Retina (tissue), 1 donor: ENCODE data around the gene PI4K2A.
"Not testable (repeated sequence)": the region's sequence is repeated elsewhere in the genome, so short reads cannot be mapped to it uniquely, and the experiment has no call there.

ENCODE experiments used
- DNase-seq: peaks from one replicate; pipeline ENCODE4 v3.0.0-alpha.2; 2016

PI4K2A gene

GRCh38 chr10:97675222-97675621, 34.8 kb downstream of the PI4K2A start:
- no peak for DNase-seq

DNA sequence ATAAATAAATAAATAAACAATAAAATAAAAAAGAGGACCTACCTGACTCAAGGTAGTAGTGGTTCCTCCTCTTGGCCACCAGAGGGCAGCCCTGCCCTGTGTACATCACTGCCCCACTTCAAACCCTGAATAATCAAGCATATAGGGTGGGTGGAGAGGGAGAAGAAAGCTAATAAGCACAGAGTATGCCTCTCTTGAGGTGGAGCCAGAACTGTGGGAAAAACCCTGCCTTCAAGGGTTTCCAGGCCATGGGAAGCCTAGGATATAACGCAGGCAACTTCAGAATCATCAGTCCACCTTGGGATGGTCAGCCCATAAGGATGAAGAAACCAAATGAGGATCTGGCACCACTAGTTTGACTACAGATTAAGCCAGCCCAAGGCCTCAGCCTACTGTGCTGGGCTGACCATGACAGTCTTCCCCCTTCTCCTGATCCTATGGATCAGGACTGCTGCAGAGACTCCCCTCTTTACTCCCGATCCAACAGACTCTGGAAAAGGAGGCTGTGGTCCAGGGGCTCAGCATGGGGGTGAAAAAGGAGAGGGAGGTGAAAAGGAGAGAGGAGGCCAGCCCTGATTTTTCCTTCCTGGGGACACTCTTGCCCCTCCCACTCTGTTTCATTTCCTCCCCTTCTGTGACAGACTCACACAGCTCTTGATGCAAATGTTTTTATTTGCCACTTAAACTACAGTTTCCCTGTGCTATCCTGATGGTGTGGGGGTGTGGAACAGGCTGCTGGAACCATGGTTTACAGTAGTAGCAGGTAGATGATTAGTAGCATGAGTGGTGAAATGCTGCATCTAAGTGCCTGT, 36.5 kb downstream of the PI4K2A start:
- peak; percentile 47 for DNase-seq

DNA sequence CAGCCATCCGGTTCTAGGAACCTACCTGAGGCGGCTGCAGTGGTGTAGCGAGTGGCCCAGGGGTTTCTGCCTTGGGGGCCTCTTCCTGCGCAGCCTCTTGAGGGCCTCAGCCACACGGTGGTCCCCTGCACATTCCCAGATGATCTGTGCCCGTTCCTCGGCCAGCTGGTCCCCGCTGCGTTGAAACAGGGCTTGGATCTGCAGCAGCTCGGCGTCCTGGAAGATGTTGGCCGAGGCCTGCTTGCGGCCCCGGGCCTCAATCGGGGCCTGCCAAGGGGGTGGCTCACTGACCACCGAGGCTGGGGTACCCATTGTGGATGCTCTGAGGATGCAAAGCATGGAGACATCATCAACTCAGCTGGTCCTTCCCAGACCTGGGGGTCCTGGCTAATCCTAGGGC, 39.1 kb downstream of the PI4K2A start:
- no peak for DNase-seq

DNA sequence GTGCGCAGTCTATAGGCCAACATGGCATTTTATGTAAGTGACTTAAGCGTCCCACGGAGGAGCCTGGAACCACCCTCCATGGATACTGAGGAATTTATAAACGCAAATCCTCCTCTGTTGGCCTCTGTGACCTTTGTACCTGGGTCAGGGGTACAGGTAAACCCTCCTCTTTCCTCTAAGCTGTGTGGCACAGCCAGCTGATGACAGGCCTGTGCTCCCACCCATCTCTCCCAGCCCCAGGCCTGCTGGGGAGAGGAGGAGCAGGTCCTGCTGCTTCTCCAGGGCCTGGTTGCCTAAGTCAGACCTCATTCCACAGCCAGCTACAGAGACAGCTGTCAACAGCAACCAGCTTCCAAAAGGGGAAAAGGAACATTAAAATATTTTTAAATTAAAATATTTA, 41.6 kb downstream of the PI4K2A start:
- DNase-seq = no peak

DNA sequence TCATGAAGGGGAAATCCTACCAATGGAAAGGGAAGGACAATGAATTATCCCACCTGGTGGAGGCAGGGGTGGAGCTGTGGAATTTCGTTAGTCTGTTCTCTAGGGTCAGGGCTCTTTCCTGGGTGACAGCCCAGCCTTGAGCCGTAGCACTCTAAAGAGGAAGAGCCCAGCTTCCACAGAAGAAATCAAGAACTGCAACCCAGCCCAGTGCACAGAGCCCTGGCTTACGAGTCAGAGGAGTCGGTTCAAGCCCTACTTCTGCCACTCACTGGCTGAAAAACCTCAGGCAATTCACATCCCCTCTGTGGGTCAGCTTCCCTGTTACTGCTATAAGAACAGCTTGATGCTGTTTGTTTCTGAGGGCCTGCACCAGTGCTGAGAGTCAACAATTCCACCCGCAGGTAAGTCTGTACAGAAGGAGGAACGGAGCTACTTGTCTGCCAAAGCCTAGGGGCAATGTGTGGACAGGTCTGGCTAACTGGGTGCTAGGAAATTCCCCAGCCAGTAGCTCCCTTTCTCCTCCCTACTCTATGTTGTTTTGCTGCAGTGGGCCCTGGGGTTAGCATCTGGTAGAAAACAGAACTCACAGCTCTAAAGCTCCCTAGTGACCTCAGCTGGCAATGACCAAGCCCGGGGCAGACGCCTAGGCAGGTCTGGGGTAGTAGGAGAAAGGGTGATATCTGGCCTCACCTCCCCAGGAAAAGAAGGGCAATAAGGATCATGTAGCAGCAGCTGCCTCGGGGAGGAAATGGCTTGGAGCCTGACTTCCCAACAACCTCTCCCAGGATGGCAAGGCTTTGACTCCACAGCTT, 43.3 kb downstream of the PI4K2A start:
- no peak for DNase-seq

DNA sequence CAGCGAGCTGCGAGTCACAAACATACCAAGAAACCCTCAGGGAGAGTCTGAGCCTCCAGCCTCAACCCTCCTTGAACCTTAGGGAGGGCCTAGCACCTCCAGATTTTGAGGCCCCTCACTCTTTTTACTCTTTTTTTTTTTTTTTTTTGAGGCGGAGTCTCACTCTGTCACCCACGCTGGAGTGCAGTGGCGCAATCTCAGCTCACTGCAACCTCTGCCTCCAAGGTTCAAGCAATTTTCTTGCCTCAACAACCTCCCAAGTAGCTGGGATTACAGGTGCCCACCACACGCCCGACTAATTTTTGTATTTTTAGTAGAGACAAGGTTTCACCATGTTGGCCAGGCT, 43.9 kb downstream of the PI4K2A start:
- not testable (repeated sequence) for DNase-seq

- no peak for DNase-seq
These were observed 44.5 kb downstream of the PI4K2A start for GRCh38 chr10:97684866-97685394.

- DNase-seq = no peak
These were observed 45.0 kb downstream of the PI4K2A start for GRCh38 chr10:97685395-97685958.

- no peak for DNase-seq
These were observed 46.0 kb downstream of the PI4K2A start for GRCh38 chr10:97686301-97686961.

DNA sequence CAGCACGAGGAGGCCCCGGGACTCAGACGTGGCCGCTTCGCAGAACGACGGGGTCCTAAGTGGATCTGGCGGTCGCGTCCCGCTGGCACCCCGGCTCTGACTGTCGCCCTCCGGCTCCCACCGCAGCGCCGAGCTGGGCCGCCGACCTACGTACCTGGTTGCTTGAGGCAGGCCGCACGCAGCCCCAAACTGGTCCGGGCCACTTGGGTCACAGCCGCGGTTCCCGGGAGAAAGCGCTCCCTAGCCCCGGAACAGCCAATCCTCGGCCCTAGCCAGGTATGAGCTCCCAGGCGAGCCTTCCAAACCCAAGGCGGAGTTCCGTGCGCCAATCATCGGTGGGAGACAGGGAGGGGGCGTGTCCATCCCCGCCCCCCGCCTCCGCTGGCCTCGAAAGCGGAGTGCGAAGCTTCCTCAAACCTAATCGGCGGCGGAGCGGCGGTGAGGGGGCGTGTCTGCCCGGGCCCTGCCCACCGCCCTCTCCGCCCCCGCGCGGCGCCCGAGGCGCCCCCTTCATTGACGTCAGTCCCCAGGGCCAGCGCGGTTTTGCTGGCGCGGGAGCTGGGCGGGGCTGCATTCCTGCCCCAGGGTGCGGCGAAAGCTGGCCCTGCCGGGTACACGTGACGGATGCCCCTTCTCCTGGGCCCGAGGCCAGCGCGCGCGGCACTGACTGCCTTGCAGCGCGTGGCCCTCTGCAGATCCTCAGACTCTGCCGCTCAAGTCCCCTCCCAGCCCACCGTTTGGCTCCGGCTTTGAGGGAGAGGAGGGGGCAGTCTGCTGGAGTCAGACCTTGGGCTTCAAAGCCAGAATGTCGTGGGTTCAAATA, 46.7 kb downstream of the PI4K2A start, which contains the start of gene AVPI1:
Gene AVPI1, minus strand, starts transcription at position 280 of the 823 bp plus-strand sequence. CDS start 7,336 bp downstream, outside the sequence.
- peak; percentile 97 for DNase-seq

DNA sequence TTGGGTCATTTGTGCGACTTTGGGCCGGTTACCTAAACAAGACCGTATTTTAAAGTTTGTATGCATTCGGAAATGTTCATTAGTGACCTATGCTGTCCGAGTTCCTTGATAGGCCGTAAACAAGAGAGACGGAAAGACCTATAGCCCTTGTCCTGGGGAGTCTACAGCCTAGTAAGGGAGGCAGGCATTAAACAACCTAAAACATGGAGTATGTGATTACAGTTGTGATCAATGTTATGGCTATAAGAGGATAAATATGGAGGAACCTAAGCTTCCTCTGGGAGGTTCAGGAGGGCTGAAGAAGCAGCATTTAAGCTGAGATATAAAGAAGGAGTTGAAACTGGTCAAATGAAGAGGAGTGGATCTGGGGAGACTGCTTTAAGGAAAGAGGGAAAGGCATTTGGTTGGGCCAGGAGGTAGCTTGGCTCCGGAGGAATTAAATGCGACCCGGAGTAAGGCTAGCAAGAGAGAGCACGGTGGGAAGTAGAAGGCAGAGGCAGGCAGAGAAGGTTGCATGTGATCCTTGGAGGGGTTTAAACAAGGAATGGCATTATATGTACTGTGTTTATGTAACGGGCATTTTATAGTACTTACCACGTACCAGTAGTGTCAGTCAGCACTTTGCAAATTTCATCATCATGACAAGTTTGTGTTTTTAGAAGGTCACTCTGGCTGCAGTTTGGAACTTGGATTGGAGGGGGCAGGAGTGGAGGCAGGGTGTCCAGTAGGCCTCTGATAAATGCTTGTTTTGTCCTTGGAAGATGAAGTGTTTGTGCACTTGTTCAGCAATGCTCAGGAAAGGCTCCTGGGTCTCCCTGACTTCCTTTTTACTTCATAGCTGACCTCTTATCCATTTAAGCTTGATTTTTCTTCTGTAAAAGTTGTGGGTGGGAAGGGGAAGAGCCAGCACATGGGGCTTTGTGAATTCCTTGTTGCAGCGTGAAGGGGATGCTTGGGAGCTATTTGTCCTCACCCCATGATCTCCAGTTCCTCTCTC, 47.6 kb downstream of the PI4K2A start:
- no peak for DNase-seq

DNA sequence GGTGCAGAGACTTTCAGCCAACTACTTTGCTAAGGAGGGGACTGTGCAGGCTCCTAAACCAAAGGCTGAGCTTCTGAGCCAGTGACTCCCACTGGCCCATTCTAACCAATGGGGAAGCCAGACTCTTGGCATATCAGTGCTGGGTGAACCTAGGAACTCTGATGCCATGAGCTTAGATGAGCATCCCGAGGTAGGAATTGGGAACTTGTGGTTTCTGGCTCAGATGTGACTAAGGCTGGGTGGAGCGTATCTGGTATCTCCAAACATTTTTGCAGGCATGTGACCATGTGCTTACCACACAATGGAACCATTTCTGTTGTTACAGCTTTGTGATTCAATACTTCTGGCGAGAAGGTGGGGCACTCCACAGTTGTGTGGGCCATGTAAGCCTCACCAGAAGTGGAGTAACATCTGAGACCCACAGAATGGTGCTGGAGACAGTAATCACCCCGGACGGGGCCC, 49.1 kb downstream of the PI4K2A start:
- no peak for DNase-seq

- no peak for DNase-seq
These were observed 49.7 kb downstream of the PI4K2A start for GRCh38 chr10:97690133-97690532.

GRCh38 chr10:97698072-97698655, 57.7 kb downstream of the PI4K2A start:
- DNase-seq = peak; percentile 24

DNA sequence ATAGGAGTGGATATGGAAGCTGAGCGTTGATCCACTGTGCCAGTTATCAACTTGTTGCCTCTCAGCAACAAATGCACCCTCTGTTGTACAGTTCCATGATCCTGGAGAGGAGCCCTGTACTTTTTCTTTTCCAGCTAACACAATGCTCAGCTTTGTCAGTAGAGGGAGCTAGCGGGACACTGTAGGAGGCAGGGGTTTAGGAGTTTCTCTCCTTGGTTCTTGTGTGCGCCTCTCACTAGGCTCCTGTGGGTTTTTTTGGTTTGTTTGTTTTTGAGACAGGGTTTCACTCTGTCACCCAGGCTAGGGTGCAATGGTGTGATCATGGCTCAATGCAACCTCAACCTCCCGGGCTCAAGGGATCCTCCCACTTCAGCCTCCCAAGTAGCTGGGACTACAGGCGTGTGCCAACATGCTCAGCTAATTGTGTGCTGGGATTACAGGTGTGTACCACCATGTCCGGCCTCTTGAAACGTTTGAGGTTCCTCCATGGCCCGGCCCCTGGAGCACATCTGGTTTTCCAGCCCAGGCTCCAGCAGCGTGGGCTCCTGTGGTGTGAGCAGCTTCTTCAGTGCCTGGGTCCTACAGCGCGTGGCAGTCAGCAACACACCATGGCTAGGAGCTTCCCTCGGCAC, 61.1 kb downstream of the PI4K2A start:
- DNase-seq = peak; percentile 69

GRCh38 chr10:97703398-97704067, 63.1 kb downstream of the PI4K2A start:
- no peak for DNase-seq

DNA sequence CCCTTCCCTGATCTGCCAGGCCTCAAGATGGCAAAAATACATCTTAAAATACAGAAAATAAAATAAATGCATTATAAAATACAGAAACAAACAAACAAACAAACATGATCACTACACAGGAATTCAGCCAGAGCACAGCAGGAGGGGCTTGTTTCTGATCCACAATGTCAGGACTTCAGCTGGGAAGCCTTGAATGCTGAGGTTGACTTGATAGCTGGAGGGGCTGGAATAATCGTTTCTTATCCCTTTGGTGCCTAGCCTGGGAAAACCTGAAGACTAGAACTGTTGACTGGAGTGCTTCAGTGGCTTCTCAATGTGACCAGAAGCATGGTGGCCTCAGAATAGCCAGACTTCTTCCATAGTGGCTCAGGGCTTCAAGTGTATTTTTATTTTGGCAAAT, 63.9 kb downstream of the PI4K2A start:
- no peak for DNase-seq

GRCh38 chr10:97705006-97705670, 64.7 kb downstream of the PI4K2A start:
- no peak for DNase-seq
